Osteoblast (primary cell): ENCODE measurements around the gene SNCB. TPM values are rescaled to one million over a fixed set of nuclear protein-coding genes. Genes with fewer than 3 reads are reported as not detected.

Source experiments
- DNase-seq: peaks from one replicate; pipeline ENCODE4 v3.0.0; 2011; ENCODE audit warnings: low spot score, mixed read lengths; ENCODE audit not compliant: insufficient read length; ENCODE audit errors: missing footprints
- H2AFZ ChIP-seq: 2 replicates; pipeline ENCODE4 v1.6.0; 2011; ENCODE audit warnings: mild to moderate bottlenecking, low read length
- H3K27ac ChIP-seq: 2 replicates; pipeline ENCODE4 v1.5.1; 2011; ENCODE audit warnings: mild to moderate bottlenecking, low read depth, low read length, moderate library complexity
- H3K27me3 ChIP-seq: 2 replicates; pipeline ENCODE4 v1.6.0; 2012; ENCODE audit warnings: mild to moderate bottlenecking, control low read depth, inconsistent platforms, low read length, moderate library complexity; ENCODE audit not compliant: insufficient read depth
- H3K36me3 ChIP-seq: 2 replicates; pipeline ENCODE4 v1.5.1; 2011; ENCODE audit warnings: mild to moderate bottlenecking, low read length, control low read depth, moderate library complexity; ENCODE audit not compliant: insufficient read depth
- H3K4me1 ChIP-seq: 2 replicates; pipeline ENCODE4 v1.5.1; 2011; ENCODE audit warnings: mild to moderate bottlenecking, low read length, control low read depth, moderate library complexity; ENCODE audit not compliant: insufficient read depth
- H3K4me2 ChIP-seq: 2 replicates; pipeline ENCODE4 v1.6.0; 2011; ENCODE audit warnings: mild to moderate bottlenecking, low read length; ENCODE audit not compliant: insufficient read depth
- H3K4me3 ChIP-seq: fragments of 200-600 bp; sonication (generic); 3 replicates; pipeline ENCODE4 v1.5.1; 2012; ENCODE audit warnings: mild to moderate bottlenecking, low read length, inconsistent platforms; ENCODE audit not compliant: insufficient read depth
- H3K79me2 ChIP-seq: 2 replicates; pipeline ENCODE4 v1.6.0; 2012; ENCODE audit warnings: mild to moderate bottlenecking, low read length, control low read depth, inconsistent platforms; ENCODE audit not compliant: insufficient read depth
- H3K9me3 ChIP-seq: 2 replicates; pipeline ENCODE4 v1.5.1; 2011; ENCODE audit warnings: low read depth, low read length, control low read depth
- H4K20me1 ChIP-seq: 2 replicates; pipeline ENCODE4 v1.6.0; 2012; ENCODE audit warnings: mild to moderate bottlenecking, low read length, control low read depth; ENCODE audit not compliant: insufficient read depth
- total RNA-seq: library from RNA; depleted of rRNA; stranded (reverse); fragments of >200 nt; gene quantifications from 2 replicates; pipeline ENCODE4 v1.2.3, GENCODE V29; 2012
- TF ChIP-seq, protein P1 (sequence below): IDR thresholded peaks from 2 replicates; pipeline ENCODE4 v1.5.1; 2011; ENCODE audit warnings: mild to moderate bottlenecking, low read depth, low read length, moderate library complexity; ENCODE audit errors: extremely low read depth

SNCB gene
- total RNA-seq, 1 donor = not detected

DNA sequence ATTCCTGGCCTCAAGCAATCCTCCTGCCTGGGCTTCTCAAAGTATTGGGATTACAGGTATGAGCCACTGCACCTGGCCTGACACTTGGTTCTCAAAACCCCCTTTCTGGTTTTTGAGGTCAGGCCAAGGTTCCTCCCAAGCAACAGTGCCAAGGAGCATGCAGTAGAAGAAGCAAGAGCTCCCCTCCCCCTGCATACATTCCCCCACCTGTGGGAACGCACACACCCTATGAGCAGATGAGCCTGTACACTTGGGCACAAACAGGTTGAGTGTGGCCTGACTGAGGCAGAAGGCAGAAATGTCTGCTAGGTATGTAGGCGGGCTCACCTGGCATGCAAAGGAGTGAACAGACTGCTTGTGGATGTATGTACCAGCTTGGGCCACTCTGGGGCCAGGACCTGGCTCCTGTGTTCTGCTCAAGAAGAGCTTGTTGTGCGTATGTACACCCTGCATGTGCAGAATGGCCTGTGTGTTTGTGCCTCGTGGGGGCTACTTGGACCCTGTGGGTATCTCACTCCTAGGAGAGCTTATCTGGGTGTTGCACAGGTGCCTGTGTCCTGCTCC lies 22.1 kb downstream of the SNCB start:
- Histone ChIP-seq H3K9me3 (no peaks in the 10 kb centered on the region), H4K20me1 (peaks cover 9% of the 10 kb centered on the region), H3K36me3 (no peaks in the 10 kb centered on the region), H2AFZ (no peak overlapping the region), H3K27me3 (no peaks in the 10 kb centered on the region), H3K79me2 (no peaks in the 10 kb centered on the region), H3K4me2 (no peak overlapping the region), H3K4me3 (no peak overlapping the region), H3K27ac (no peak overlapping the region), H3K4me1 (peaks cover 6% of the 10 kb centered on the region)
- no peak for DNase-seq
- TF ChIP-seq, protein P1, sequence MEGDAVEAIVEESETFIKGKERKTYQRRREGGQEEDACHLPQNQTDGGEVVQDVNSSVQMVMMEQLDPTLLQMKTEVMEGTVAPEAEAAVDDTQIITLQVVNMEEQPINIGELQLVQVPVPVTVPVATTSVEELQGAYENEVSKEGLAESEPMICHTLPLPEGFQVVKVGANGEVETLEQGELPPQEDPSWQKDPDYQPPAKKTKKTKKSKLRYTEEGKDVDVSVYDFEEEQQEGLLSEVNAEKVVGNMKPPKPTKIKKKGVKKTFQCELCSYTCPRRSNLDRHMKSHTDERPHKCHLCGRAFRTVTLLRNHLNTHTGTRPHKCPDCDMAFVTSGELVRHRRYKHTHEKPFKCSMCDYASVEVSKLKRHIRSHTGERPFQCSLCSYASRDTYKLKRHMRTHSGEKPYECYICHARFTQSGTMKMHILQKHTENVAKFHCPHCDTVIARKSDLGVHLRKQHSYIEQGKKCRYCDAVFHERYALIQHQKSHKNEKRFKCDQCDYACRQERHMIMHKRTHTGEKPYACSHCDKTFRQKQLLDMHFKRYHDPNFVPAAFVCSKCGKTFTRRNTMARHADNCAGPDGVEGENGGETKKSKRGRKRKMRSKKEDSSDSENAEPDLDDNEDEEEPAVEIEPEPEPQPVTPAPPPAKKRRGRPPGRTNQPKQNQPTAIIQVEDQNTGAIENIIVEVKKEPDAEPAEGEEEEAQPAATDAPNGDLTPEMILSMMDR = no peak

GRCh38 chr5:176606875-176607274 lies 23.5 kb downstream of the SNCB start:
- Histone ChIP-seq H3K27ac (no peak overlapping the region), H3K4me1 (peaks cover 6% of the 10 kb centered on the region), H3K79me2 (no peaks in the 10 kb centered on the region), H3K27me3 (no peaks in the 10 kb centered on the region), H2AFZ (no peak overlapping the region), H3K9me3 (no peaks in the 10 kb centered on the region), H3K36me3 (no peaks in the 10 kb centered on the region), H4K20me1 (peaks cover 9% of the 10 kb centered on the region), H3K4me2 (no peak overlapping the region), H3K4me3 (no peak overlapping the region)
- no peak for DNase-seq
- TF ChIP-seq, protein P1 = no peak

DNA sequence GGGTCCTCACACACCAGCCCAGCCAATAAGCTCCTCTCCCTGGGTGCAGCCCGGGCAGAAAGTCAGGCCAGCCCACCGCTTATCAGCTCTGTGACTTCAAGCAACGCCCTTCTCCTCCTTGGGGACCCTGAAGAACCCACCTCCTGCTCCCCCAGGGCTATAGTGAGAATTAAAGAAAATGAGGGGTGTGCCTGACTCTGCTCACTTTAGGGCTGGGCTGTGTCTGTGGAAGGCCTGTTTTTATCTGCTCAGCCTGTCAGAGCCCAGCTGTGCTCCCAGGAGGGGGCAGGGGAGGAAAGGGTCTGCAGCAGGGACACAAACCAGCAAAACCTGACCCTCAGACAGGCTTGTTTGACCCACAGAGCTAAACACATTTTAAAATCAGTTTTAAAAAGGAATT lies 24.3 kb downstream of the SNCB start:
- no peak for DNase-seq
- Histone ChIP-seq H3K4me3 (no peak overlapping the region), H3K4me2 (no peak overlapping the region), H3K27ac (no peak overlapping the region), H3K27me3 (no peaks in the 10 kb centered on the region), H4K20me1 (peaks cover 9% of the 10 kb centered on the region), H3K36me3 (no peaks in the 10 kb centered on the region), H3K79me2 (no peaks in the 10 kb centered on the region), H2AFZ (no peak overlapping the region), H3K9me3 (no peaks in the 10 kb centered on the region), H3K4me1 (peaks cover 3% of the 10 kb centered on the region)
- TF ChIP-seq, protein P1 = no peak

GRCh38 chr5:176603091-176603490 lies 27.2 kb downstream of the SNCB start:
- no peaks in the 10 kb centered on the region for H3K27me3 ChIP-seq
- no peaks in the 10 kb centered on the region for H3K79me2 ChIP-seq
- no peaks in the 10 kb centered on the region for H3K9me3 ChIP-seq
- DNase-seq = no peak
- H3K4me2 ChIP-seq = no peak overlapping the region
- H3K36me3 ChIP-seq = no peaks in the 10 kb centered on the region
- no peak overlapping the region for H3K4me3 ChIP-seq
- no peak overlapping the region for H3K27ac ChIP-seq
- no peaks in the 10 kb centered on the region for H3K4me1 ChIP-seq
- TF ChIP-seq, protein P1 = no peak
- no peak overlapping the region for H2AFZ ChIP-seq
- no peaks in the 10 kb centered on the region for H4K20me1 ChIP-seq
